Hematopoietic multipotent progenitor cell treated with erythropoietin and hydrocortisone succinate and interleukin-3 and kit ligand, for 15 days (in vitro differentiated cells): ENCODE measurements around the gene BTLA.
A peak's percentile ranks its signal among the peaks of the same experiment; 100 is the strongest.
"Not testable (repeated sequence)": the region's sequence is repeated elsewhere in the genome, so short reads cannot be mapped to it uniquely, and the experiment has no call there.

Source experiments
- DNase-seq: peaks from one replicate; pipeline ENCODE4 v3.0.0-alpha.2; 2015; ENCODE audit warnings: low spot score

Gene BTLA, protein sequence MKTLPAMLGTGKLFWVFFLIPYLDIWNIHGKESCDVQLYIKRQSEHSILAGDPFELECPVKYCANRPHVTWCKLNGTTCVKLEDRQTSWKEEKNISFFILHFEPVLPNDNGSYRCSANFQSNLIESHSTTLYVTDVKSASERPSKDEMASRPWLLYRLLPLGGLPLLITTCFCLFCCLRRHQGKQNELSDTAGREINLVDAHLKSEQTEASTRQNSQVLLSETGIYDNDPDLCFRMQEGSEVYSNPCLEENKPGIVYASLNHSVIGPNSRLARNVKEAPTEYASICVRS

DNA sequence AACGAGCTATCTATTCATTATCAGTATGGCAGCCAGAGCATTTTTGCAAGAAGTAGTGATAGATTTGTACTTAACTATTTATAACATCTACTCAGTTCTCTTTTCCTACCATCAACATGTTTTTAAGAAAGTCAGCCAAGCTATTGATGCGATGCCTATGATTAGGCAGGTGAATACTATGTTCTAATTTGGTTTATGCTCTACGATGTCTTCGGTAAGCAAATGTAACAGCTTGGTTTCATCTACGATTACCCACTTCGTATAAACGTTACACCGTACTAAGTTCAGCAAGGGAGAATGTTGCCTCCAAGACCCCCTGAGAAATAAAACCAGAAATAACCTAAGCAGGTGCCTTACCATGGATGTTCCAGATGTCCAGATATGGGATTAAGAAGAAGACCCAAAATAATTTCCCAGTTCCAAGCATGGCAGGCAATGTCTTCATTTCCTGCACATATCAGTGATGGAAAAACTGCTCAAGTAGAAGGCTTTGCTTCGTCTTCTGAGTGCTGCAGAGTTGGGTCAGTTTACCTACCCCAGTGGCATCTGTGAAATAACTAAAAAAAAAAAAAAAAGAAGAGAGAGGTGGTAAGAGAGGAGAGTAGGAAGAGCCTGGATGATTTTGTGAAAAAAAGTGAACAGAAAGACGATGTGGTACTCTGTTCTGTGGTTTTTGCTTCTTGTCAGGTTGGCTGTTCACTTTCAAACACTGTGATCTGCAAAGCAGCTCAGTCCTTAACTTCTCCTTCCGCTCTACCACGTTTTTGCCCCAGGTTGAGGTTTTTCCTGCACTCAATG lies at the start of gene BTLA:
Gene BTLA (minus strand): TSS at position 559 of the 798 bp plus-strand sequence. CDS start 114 bp downstream, at position 445.
- no peak for DNase-seq

DNA sequence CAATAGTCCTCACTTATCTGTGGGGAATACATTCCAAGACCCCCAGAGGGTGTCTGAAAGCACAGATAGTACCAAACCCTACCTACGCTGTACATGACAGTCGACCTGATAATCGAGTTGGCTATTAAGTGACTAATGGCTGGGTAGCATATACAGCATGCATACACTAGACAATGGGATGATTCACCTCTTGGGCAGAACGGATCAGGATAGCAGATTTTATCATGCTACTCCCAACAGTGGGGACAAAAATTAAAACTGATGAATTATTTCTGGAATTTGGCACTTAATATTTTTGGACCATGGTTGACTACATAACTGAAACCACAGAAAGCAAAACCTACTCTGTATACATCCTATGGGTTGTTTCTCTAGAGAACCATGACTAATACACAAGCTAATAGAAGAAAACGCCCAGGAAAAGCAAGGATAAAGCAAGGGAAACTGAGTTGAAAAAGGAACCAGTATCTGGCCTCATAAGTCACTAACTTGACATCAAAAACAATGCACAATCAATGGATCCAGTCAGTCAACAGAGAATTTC lies 47.0 kb upstream of the BTLA start:
- DNase-seq, result no peak

DNA sequence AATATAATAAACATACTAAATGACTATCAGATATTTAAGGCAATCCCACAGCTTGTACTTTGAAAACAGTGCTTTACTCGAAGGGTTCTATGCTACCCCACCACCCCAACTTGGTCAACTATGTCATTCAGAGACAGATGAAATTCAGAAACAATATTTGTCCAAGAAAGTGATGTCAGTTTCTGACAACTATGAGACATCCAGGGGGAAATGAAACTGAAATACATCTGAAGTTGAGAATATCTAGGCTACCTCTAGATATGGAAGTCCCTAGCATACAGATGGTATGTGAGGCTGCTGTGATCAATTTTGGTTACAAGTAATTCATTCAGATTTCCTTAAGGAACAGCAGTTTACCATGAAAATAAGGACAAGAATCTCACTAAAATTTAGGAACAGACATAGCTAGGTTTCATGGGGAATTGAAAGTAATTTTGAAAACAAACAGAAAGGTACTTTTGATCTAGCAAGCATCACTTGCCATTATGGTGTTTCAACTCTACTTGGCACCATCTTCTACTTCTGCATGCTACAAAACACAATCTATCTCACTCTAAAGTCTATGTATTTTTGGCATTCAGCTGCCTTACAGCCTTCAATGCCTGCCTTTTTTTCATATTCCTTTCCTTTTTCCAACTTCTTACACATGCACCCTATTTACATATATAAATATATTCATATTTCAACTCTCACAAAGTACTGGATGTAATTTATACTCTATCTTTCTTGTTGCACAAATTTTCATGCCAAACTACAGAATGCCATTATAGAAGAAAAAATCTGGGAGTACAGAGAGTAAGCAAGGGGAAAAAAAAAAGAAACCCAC lies 40.8 kb upstream of the BTLA start:
- no peak for DNase-seq

DNA sequence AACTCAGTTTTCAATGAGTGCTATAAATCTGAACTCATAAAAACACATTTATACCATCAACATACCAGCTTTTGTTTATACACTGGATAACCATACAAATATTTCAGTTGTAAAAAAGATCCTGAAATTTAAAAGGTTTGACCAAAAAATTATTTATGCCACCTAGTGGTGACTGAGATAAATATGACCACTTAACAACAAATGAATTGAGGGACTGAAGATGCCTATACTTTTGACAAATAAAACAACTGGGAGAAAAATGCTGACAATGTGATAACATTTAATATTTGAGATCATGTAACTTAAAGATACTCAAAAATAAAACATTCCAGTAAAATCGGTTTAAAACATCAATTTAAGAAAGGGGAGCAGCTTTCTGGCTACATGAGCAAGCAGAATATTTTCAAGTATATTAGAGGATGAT lies 32.1 kb upstream of the BTLA start:
- DNase-seq, result peak; percentile 57

DNA sequence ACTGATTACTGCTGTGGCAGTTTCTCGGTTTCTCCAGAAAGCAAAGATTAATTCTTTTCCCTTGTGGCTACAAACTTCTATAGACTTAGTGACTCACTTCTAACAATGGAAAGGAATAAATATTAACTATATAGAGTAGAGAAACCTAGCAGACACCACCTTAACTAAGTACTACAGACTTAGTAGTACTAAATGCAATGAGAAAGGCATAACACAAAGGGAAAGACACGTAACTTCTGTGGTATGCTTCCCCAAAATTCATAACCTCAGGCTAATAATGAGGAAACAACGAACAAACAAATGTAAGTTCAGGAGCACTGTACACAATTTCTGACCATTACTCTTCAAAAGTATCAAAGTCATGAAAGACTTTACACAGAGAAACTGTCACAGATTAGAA lies 31.3 kb upstream of the BTLA start:
- no peak for DNase-seq

DNA sequence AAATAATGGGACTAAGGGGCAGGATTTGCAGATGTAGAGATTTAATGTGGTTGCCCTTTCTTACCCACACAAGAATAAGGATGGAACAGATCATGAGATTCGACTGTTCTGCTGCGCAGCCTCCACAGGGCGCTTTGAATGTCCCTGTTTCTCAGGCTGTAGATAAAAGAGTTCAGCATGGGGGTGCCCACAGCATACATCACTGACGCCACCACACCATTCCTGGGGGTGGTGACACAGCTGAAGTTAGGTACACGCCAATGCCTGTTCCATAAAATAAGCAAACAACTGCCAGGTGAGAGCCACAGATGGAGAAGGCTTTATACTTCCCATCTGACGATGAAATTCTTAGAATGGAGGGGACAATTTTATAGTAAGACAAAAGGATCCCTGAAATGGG lies 24.9 kb upstream of the BTLA start:
- not testable (repeated sequence) for DNase-seq

DNA sequence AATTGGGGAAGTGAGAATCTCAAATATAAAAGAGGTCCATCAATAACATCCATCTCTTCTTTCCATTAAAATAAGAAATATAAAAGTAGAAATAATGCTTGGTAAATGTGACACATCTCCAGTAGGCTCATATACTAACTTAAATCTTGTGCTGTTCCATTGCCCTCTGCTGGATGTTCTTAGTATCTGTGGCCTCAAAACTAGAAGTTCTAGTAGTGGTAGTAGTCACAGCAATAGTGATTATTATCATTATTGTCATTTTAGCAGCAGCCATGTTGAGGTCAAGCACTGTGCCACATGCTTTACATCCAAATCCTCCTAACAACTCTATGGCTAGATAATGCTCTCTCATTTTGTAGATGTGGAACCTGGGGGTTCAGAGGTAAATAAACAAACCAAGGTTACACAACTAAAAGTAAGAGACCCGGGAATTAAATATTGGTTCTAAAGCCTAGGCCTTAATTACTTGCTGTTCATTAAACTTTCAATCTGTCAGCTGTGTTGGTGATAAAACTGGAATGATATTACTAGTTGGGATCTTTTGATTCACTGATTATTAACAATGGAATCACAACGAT lies 20.2 kb upstream of the BTLA start:
- DNase-seq, result peak; percentile 24

DNA sequence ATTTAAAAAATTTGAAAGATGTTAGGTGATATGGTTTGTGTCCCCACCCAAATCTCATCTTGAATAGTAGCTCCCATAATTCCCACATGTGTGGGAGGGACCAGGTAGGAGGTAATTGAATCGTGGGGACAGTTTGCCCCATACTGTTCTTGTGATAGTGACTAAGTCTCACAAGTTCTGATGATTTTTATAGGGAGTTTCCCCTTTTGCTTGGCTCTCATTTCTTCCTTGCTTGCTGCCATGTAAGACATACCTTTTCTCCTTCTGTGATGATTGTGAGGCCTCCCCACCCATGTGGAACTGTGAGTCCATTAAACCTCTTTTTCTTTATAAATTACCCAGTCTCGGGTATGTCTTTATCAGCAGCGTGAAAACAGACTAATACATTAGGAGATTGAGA lies 19.7 kb upstream of the BTLA start:
- DNase-seq, result not testable (repeated sequence)

DNA sequence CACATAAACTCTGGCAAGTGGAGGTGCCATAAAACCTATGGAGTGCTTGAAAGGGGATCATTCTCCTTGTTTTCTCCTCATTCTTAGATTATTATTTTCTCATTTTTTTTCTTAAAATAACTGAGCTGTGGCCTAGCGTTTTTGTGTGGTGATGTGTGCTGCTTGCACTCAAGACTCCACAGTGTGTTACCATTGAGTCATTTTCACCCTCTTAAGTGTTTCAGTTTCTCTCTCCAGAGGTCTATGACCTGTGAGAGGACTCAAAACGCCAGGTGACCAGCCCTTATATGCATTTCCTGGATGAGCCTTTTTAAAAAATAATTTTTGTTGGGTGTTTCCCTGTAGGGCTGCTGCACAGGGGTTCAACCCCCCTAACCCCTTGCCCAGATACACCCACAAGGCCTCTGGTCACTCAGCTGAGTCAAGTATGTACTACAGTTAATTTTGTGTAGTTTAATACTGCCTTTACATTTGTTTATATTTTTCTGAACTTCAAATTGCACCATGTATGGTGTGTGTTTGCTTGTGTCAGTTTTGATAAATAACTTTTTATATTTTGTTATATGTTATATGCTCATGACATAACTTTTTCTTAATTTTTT lies 15.4 kb upstream of the BTLA start:
- DNase-seq, result no peak

DNA sequence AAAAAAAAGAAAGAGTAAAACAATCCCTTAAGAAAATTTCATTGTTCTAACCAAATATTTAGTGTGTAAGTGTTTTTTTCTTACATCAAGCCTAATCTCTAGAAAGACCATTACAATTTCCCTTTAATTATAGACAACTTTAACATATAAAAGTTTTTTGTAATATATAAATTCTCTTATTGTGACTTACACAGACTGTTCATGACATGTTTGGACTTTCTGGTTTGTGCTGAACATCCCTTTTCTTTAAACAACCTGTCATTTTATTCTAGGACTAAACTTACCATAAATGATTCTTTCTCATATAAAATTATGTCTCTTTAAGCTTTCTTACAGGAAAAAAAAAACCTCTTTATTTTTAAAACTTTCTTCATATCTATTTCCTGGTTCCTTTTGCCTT lies 13.0 kb upstream of the BTLA start:
- DNase-seq, result no peak

DNA sequence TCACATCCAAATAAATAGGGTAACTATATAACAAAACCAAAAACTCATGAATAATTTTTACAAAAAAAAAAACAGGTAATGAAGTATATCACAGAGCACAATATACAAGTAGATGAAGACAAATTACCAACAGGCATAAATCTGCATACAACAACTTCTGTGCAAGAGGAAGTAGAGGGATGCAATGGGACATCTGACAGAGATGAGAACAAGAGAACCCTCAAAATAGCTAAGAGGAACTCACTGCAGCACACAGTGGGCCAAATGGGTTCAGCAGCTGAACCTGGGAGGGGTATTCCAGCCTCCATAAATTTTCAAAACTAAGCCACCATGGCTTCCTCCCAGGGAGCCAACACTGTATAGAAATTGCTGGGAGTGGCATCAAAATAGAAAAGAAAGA lies 9.6 kb upstream of the BTLA start:
- no peak for DNase-seq

DNA sequence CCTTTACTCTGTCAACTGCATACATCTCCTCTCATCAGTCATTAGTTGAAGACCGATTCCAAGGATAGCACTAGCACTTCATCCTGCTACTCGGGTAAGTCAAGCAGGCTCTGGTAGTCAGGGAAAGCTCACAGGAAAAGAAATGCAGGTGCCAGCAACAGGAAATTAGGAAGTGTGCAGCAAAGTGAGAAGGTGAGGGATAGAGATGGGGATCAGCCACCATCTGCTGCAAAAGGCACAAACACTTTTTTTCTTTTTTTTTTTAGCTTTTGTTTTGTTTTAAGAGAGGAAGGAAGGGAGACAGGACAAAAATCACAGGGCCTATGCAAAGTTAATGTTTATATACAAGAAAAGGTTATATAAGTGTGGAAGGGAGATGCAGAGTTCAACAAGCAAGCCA lies 9.0 kb upstream of the BTLA start:
- DNase-seq, result no peak

DNA sequence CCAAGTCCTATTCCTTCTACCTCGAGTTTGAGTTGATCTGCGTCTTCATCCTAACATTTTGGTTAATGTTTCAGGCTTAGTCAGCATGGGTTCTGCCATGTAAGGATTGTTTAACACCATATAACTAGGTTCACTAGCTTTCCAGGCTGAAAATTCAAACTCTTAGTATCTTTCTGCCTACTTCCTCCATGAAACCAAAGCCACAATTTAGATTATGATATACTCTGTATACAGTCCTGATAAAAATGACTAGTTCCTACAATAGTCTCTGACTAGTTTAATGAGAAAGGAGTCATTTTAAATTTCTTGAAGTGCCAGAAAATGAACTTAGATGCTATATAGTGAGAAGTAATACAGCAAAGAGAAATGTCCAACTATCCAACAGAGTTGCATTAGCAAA lies 6.6 kb upstream of the BTLA start:
- DNase-seq, result no peak

DNA sequence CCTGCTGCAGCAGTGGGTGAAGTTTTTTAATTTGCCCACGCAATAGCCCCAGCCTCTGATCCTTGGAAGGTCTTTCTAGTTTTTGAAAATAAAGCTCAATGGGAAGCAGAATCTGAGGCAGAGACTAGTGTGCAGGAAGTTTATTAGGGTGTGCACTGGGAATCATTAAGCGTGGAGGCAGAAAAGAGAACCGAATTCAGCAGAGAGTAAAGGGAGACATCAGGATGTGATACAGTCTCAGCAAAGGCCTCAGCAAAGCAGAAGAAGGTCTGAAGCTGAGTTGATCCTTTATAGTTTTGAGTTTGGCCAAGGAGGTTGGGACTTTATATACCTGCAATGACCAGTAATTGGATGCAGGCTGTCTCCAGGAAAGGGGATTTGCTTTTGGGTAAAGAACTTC lies 4.9 kb upstream of the BTLA start:
- no peak for DNase-seq

DNA sequence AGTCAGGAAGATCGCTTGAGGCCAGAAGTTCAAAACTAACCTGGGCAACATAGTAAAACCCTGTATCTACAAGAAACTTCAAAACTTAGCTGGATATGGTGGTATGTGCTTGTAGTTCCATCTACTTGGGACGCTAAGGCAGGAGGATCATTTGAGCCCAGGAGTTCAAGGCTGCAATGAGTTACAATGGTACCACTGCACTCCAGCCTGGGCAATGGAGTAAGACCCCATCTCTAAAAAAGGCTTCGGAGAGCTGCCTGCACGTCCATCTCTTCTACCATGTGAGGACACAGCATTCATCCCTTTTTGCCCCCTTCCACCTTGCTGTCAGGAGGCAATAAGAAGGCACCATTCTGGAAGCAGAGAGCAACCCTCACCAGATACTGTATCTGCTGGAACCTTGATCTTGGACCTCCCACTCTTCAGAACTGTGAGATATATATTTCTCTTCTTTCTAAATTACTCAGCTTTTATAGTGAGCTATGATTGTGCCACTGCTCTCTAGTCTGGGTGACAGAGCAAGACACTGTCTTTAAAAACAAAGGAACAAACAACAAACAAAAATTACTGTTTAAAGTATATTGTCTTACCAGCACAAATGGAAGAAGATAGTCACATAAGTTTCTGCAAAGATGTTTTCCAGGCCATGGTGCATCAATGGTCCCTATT lies 4.2 kb upstream of the BTLA start:
- no peak for DNase-seq

DNA sequence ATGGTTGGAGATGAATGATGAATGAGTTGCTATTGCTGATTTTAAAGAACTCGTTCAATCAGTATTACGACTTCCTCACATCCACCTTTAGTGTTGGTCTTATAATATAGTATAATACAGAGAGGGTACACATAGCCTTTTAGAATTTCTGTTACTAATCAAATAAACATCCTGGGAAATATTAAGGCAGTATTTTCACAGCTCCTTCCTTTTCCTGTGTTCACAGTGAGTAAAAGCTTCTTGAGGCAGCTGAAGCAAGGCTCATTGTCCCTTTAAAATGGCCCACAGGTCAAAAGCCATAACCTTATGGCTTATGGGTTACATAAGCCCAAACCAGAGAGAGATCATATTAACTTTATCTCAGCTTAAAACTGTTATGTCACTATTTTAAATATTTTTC lies 1.3 kb upstream of the BTLA start:
- DNase-seq, result no peak

DNA sequence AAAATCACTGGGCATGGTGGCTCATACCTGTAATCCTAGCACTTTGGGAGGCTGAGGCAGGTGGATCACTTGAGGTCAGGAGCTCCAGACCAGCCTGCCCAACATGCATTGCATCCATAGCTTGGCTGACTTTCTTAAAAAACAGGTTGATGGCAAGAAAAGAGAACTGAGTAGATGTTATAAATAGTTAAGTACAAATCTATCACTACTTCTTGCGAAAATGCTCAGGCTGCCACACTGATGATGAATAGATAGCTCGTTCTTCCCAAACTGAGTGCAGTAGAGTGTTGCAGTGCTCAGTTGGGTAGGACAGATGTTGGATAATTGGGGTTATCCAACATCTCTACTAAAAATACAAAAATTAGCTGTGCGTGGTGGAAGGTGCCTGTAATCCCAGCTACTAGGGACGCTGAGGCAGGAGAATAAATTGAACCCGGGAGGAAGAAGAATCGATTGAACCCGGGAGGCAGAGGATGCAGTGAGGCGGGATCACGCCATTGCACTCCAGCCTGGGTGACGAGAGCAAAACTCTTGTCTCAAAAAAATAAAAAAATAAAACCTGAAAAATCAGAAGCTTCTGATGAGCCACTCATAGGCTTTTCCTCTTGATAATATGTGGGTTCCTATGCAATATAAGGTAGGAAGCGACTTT lies 1.2 kb downstream of the BTLA start:
- no peak for DNase-seq

DNA sequence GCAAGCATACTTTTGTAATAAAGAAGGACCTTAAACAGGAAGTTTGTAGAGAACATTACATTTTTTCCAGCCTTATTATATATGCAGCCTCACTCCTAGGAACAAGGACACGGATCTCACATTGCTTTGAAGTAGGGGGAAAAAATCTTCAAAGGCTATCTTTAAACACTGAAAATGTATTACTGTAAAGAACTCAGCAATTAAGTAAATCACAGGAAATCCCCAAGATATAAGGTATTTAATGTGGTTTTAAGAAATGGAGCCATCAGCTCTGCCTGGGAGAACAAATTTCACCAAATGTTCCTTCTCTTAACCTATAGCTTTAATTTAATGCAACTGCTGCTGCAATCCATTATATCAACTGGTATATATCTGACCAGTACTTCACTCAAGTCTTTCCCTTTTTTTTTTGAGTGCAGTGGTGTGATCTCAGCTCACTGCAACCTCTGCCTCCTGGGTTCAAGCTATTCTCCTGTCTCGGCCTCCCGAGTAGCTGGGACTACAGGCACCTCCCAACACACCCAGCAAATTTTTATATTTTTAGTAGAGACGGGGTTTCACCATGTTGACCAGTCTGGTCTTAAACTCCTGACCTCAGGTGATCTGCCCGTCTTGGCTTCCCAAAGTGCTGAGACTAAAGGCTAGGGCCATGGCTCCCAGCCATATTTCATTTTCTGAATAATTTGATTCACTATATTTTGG lies 2.8 kb downstream of the BTLA start:
- no peak for DNase-seq

DNA sequence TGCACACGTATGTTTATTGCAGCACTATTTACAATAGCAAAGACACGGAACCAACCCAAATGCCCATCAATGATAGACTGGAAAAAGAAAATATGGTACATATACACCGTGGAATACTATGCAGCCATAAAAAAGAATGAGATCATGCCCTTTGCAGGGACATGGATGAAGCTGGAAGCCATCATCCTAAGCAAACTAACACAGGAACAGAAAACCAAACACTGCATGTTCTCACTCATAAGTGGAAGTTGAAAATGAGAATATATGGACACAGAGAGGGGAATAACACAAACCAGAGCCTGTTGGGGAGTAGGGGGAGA lies 4.9 kb downstream of the BTLA start:
- not testable (repeated sequence) for DNase-seq

DNA sequence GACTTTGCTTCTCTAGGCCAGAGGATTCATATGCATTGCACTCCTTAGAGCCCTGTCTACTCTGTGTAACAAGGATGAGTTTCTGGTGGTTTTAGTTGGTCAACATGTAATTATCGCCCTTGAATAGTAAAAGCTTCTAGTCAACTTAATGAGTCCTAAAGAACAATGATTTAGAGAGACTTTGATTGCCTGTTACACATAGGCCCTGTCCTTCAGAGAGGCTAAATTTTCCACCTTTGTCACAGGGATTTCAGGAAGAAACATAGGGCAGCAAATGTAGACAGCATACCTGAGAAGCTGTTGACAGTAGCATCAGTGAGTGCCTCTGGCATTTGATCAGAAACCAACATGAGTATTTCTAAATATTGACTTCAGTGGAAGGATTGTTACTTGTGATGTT lies 7.1 kb downstream of the BTLA start:
- DNase-seq, result no peak
